ENCODE data around the gene NOTCH3.

NOTCH3 gene

GRCh38 chr19:15196360-15197005 is 4.3 kb downstream of the NOTCH3 start:
- DNase-seq (ENCODE audit: low read depth in 2 of 2) = no peak

- no peak for DNase-seq (ENCODE audit: low read depth in 2 of 2)
Measured at GRCh38 chr19:15195371-15196334, 5.1 kb downstream of the NOTCH3 start.

GRCh38 chr19:15194938-15195337 is 5.9 kb downstream of the NOTCH3 start:
- no peak for DNase-seq (ENCODE audit: low read depth in 2 of 2)

- no peak for DNase-seq (ENCODE audit: low read depth in 2 of 2)
Measured at GRCh38 chr19:15191982-15192381, 8.8 kb downstream of the NOTCH3 start.

- no peak for DNase-seq (ENCODE audit: low read depth in 2 of 2)
Measured at GRCh38 chr19:15191514-15191913, 9.3 kb downstream of the NOTCH3 start.

GRCh38 chr19:15188851-15189250 is 11.9 kb downstream of the NOTCH3 start:
- DNase-seq (ENCODE audit: low read depth in 2 of 2) = no peak

- DNase-seq (ENCODE audit: low read depth in 2 of 2) = no peak
Measured at GRCh38 chr19:15187026-15188007, 13.5 kb downstream of the NOTCH3 start.

GRCh38 chr19:15185188-15185587 is 15.6 kb downstream of the NOTCH3 start:
- DNase-seq (ENCODE audit: low read depth in 2 of 2) = no peak

- DNase-seq (ENCODE audit: low read depth in 2 of 2) = no peak
Measured at GRCh38 chr19:15184776-15185175, 16.0 kb downstream of the NOTCH3 start.

GRCh38 chr19:15181394-15181793 is 19.4 kb downstream of the NOTCH3 start:
- DNase-seq (ENCODE audit: low read depth in 2 of 2) = no peak

GRCh38 chr19:15180451-15181390 is 20.1 kb downstream of the NOTCH3 start:
- no peak for DNase-seq (ENCODE audit: low read depth in 2 of 2)

- DNase-seq (ENCODE audit: low read depth in 2 of 2) = no peak
Measured at GRCh38 chr19:15178629-15179308, 22.0 kb downstream of the NOTCH3 start.

GRCh38 chr19:15177269-15178116 is 23.3 kb downstream of the NOTCH3 start:
- DNase-seq (ENCODE audit: low read depth in 2 of 2) = peak; percentile 44 to 56

GRCh38 chr19:15175609-15176008 is 25.2 kb downstream of the NOTCH3 start:
- DNase-seq (ENCODE audit: low read depth in 2 of 2) = no peak

GRCh38 chr19:15173746-15174404 is 26.9 kb downstream of the NOTCH3 start:
- no peak for DNase-seq (ENCODE audit: low read depth in 2 of 2)

GRCh38 chr19:15170345-15170744 is 30.4 kb downstream of the NOTCH3 start:
- DNase-seq (ENCODE audit: low read depth in 2 of 2) = no peak

GRCh38 chr19:15169541-15170285 is 31.1 kb downstream of the NOTCH3 start:
- no peak for DNase-seq (ENCODE audit: low read depth in 2 of 2)

GRCh38 chr19:15166700-15167099 is 34.1 kb downstream of the NOTCH3 start:
- no peak for DNase-seq (ENCODE audit: low read depth in 2 of 2)

Measured in stimulated activated CD8-positive, alpha-beta memory T cell treated with anti-CD3 and anti-CD28 coated beads, Interleukin-15, amount 100 ng/mL, for 4 hours (primary cell).